HTERT RPE-1 (cell line): ENCODE measurements around the gene FAM124A.

Experiments
- in situ Hi-C: fragments of 300-500 bp; cut with MboI; formaldehyde crosslinking; loops from 4 replicates; pipeline ENCODE4 v1.14.3; 2020; ENCODE audit warnings: low sequenced_read_pairs

FAM124A gene

DNA sequence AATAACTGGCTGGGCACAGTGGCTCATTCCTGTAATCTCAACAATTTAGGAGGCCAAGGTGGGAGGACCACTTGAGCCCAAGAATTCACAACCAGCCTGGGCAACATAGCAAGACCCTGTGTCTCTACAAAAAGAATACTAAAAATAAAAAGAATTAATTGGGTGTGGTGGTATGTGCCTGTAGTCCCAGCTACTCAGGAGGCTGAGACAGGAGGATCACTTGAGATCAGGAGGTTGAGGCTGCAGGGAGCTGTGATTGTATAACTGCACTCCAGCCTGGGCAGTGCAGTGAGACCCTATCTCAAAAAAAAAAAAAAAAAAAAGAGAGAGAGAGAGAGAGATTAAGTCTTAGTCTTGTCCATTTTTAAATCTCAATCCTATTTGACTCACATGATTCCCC, 81.7 kb downstream of the FAM124A start:
- in situ Hi-C loops: no loop called here

GRCh38 chr13:51305271-51305967, 83.2 kb downstream of the FAM124A start:
- in situ Hi-C loops: no loop called here

DNA sequence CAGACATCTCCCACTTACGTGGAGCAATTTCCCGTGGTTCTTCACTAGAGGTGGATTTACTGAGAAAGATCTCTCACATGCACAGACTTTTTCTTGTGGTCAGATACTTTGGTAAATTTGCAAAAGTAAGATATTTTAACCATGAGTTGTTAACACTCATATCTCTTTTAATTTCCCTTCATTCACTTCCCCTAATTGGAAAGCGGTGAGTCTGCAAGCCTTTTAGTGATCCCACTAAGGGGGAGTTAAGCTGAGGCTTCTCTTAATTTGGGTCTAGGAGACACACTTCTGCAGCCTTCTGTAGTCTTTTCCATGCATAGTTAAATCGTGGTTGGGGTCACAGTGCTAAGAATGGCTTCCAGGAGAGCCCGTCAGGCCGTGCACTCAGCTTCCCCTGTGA, 86.6 kb downstream of the FAM124A start:
- in situ Hi-C loops: no loop called here

- in situ Hi-C loops: no loop called here
Observed at GRCh38 chr13:51311231-51311630, 89.0 kb downstream of the FAM124A start.

DNA sequence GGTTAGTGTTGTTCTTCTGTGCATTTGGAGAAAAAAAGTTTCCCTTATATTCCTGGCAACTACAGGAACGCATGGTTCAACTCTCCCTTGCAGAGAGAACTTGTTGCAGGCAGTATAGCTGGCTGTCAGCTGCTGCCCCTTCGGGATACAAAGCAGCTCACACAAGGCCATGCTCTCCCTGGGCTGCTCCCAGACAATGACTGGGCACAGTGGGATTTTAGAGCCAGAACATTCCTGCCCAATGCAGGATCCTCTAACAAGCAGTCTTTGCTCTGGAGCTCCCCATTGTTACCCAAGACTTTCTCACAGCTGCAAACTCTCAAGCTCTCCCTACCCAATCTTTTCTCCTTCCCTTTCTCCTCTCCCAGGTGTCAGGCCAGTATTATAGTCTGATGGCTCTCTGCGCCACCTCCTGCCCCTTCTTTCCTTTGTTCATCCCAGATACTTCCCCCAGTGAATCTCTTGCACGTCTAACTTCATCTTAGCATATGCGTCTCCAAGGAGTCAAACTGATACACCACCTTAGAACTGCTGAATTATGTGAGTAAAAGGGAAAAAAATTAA, 89.8 kb downstream of the FAM124A start:
- in situ Hi-C loops: no loop called here

- in situ Hi-C loops: no loop called here
Observed at GRCh38 chr13:51313619-51314018, 91.4 kb downstream of the FAM124A start.

DNA sequence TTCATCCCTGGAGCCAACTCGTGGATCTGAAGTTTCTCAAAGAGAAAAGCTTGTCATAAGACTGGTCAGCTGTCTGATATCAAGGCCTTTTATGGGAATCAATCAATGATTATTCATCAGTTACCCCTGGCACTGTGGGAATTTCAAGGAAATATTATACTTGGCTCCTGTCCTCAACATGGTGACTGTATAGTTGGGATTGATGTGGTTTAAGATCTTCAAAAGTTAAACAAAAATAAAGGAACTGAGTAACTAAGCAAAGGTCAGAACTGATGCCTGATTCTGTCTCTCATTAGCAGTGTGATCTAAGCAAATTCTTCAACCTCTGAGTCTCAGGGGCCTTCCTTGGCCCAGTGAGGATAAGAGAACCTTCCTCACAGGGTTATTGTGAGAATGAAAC, 95.1 kb downstream of the FAM124A start:
- in situ Hi-C loops: no loop called here

GRCh38 chr13:51318015-51318414, 95.8 kb downstream of the FAM124A start:
- in situ Hi-C loops: no loop called here

GRCh38 chr13:51318876-51319275, 96.7 kb downstream of the FAM124A start:
- in situ Hi-C loops: no loop called here

DNA sequence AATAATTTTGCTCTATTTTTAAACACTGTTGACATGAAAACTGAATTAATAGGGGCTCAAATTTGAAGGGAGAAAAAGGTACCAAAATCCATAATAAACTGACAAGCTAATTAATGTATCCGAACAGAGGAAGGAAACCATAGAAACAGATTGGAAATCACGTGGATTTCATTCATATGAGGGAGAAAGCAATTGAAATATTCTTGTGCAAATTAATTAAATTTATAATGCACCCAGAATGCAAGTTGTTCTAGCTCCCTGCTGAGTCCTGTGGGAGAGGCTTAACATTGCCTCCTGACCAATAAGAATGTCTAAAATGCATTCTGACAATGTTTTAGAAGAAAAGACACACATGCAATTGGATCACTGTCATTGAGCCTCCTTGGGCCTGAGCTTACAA, 99.6 kb downstream of the FAM124A start:
- in situ Hi-C loops: no loop called here

- in situ Hi-C loops: no loop called here
Observed at GRCh38 chr13:51322826-51323225, 100.6 kb downstream of the FAM124A start.

DNA sequence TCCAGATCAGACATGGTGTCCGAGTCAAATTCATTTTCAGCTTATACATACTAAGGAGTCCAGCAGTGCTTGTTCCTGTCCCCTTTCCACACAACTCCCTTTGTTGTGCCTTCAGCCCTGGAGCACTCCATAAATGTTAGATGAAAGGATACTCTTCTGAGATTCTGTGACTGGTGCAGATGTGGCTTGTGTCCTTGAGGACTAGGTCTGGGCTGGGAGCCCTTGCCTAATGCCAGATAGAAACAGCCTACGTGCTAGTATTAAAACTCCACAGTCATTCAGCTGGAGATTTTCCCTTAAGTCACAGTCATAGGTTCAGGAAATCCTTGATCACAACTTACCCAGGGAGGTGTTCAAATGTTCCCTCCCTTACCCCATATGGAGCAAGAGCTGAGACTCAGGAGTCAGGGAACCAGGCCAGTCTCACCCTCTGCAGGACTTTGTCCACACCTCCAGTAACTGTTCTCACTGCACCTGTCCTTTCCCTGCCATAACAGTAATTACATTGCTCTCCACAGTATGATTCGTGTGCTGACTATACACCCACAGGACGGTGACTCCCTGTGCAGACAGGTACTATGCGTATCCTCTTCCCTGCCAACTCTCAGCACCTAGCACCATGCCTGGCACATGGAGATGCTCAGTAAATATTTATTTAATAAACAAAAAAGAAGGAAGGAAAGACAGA, 101.8 kb downstream of the FAM124A start:
- in situ Hi-C loops: no loop called here

DNA sequence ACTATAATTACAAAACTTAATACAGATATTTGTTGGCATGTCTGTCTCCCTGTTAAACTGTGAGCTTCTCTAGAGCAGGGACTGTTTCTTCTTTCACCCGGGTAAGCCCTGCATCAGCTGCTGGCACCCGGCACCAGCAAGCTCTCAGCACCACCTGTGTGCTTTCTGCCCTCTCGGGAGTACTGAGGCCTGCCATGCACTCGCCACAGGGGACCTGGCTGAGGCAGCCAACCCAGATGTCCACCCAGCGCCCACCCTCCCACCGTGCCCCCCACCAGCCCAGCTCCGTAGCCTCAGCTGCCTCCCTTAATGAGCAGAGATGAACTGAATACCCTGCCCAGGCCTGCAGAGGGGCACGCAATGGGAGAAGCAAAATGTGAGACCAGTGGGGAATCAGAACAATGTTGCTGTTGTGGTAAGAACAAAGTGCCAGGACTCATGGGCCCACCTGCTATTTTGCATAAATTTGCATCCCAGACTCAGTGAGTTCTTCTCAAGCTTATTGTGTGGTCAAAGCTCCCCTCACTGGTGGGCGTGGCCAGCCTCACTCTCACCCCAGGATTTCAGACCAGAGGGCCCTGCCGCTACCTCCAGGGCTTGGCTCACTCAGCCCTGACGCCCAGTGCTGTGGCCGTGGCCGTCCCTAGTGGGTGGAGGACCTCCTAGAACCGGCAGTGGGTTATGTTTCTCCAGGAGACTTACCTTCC, 102.7 kb downstream of the FAM124A start:
- in situ Hi-C loops: no loop called here

DNA sequence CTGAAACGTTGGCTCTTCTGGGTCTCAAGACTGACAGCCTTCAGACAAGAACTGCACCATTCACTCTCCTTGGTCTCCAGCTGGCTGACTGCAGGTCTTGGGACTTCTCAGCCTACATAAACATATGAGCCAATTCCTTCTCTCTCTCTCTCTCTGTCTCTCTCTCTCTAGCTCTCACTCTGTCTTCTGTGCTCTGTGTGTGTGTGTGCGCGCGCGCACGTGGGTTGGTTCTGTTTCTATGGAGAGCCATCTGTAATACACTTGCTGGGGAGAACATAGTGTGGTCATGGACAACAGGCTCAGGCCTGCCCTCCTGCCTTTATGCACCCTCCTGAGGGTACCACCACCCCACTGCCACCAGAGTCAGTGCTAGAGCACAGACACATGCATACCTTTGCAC, 103.6 kb downstream of the FAM124A start:
- in situ Hi-C loops: no loop called here

DNA sequence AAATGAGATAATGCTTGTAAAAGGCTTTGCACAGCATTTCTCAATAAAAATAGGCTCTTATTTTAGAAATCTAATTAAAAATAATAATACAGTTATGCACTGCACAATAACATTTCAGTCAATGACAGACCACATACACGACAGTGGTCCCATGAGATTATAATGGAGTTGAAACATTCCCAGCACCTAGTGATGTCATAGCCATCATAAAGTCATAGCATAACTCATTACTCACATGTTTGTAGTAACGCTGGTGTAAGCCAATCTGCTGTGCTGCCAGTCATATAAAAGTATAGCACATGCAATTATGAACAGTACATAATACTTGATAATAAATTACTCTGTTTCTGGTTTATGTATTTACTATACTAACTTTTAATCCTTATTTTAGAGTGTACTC, 104.6 kb downstream of the FAM124A start:
- in situ Hi-C loops: no loop called here

- in situ Hi-C loops: no loop called here
Observed at GRCh38 chr13:51327961-51328360, 105.8 kb downstream of the FAM124A start.

- in situ Hi-C loops: no loop called here
Observed at GRCh38 chr13:51328488-51328887, 106.3 kb downstream of the FAM124A start.

DNA sequence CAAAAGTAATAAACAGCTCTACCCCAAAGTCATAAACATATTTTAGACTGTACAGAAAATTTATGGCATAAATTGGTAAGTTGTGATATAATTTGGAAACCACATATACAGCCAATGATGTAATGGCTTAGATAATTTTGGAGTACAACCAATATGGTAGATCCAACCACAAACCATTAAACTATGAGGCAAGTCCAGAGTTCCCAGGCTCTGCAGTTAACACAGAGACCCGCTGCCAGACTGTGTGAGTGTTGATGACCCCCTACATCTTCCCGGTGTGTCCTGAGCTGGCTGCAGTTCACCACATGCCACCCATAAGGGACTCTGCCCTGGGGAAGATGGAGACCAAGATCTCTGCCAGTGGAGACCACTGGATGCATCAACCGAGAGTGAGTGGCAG, 107.4 kb downstream of the FAM124A start:
- in situ Hi-C loops: no loop called here

DNA sequence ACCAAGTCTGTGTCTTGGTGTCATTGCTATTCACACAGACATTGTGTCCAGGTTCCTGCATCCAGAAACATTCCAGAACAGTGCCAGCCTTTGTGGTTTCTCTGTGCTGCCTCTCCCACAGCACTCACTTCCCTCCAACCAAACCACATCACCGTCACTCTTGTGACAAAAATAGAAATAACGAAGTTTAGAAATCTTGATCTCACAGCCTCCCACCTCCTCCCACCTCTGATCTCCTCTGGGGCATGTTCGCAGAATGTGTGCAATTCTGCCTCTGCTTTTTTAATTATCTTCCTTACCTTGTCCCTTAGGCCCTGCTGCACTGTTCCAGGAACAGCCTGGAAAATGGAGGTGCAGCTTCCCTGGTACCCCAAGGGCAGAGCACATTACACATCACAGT, 108.6 kb downstream of the FAM124A start:
- in situ Hi-C loops: no loop called here

DNA sequence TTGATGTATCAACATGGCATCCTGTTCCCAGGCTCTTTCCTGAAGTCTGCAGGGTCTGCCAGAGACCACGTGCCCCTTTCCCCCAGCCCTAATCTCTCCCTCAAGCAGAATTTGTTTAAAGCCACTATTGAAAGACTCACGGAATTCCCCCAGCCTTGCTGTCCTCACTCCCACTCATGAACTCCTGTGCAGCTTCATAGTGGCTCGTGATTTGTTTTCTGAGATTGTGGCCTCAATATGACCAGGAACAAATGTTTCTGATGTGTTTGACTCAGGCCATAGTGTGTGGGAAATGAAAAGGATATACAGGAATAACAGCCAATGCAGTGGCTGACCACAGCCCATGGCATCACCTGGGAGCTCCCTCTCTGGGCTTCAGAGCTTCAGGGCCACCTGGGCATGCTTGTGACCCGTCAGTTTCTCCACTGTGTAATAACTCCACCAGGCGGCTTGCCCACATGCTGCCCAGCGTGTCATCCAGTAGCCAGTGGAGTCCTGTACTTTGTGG, 109.2 kb downstream of the FAM124A start:
- in situ Hi-C loops: no loop called here

- in situ Hi-C loops: no loop called here
Observed at GRCh38 chr13:51332566-51333361, 110.6 kb downstream of the FAM124A start.
